HG03342 (cell line): ENCODE measurements around the gene OPCML.

Source experiments
- ATAC-seq: cut with Tn5 transposase; IDR thresholded peaks from one replicate; pipeline ENCODE4 v1.9.1; 2021; ENCODE audit warnings: mild to moderate bottlenecking, moderate library complexity; ENCODE audit not compliant: unreplicated experiment

Gene OPCML

DNA sequence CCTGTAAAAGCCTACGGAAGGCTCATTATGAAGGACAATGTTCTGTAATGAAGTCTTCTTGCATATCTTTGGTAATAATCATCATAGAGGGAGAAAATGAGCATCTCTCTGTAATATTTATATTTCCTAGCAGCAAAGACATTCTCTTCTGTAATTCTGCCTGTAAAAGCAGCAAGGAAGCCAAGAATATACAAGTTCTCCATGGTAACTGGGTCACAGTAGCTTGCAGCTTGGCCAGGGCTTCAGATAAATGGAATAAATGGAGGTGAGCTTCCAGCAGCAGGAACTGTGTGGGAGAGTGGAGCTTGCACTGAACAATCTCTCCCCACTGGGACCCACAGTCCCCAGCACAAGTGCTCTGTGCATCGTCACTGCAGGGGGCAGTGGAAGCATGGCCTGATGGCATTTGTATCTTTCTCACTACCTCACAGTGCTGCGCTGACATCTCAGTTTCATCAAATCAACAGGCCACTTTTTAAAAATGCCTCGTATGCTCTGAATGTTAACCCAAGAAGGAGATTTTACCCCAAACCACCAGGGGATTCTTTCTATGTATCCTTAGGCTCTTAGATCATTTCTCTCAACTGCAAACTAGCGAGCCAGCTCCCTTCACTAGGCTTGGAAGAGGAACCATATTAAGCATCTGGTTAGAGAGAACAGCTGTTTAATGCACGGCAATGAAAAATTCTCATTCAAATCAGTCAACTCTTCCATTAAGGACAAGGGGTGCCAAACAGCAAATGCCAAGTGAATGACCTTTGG is 1059.7 kb downstream of the OPCML start:
- ATAC-seq = no peak

DNA sequence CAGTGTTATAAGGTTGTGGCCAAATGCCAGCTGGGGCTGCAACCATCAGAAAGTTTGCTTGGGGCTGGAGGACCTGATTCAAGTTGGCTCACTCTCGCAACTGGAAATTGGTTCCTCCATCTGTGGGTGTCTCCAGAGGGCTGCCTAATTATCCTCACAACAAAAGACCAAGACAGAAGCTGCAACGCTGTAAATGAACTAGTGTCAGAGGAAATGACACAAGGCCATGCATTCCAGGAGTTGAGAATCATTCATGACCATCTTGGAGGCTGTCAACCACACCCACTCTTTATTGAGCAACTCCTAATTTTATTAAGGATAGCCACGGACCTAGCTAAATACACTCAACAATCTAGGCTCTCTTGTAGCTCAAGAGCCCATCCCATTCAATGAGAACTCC is 1060.8 kb downstream of the OPCML start:
- ATAC-seq = no peak

- no peak for ATAC-seq
Observed at GRCh38 chr11:132466983-132467382, 1065.3 kb downstream of the OPCML start.

GRCh38 chr11:132464939-132465338 is 1067.4 kb downstream of the OPCML start:
- ATAC-seq = no peak

DNA sequence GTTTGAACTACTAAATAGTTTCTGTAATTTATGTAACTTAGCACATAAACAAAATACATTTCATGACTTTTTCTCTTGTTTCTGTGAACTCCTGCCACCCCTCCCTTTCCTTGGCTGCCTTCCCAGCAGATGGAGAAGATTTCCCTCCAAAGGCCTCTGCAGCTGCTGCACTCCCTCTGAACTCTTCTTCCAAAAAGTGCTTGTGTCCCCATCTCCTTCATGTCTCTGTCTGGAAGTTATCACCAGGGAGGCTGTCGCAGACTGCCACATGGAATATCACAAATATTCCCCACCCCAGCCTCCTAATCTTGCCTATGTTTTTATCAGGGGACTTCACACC is 1068.3 kb downstream of the OPCML start:
- ATAC-seq = no peak

- ATAC-seq = no peak
Observed at GRCh38 chr11:132463295-132464002, 1068.9 kb downstream of the OPCML start.

GRCh38 chr11:132459736-132460135 is 1072.6 kb downstream of the OPCML start:
- ATAC-seq = no peak

- no peak for ATAC-seq
Observed at GRCh38 chr11:132457445-132457844, 1074.9 kb downstream of the OPCML start.

- no peak for ATAC-seq
Observed at GRCh38 chr11:132456751-132457328, 1075.5 kb downstream of the OPCML start.

- ATAC-seq = no peak
Observed at GRCh38 chr11:132455044-132455443, 1077.3 kb downstream of the OPCML start.

DNA sequence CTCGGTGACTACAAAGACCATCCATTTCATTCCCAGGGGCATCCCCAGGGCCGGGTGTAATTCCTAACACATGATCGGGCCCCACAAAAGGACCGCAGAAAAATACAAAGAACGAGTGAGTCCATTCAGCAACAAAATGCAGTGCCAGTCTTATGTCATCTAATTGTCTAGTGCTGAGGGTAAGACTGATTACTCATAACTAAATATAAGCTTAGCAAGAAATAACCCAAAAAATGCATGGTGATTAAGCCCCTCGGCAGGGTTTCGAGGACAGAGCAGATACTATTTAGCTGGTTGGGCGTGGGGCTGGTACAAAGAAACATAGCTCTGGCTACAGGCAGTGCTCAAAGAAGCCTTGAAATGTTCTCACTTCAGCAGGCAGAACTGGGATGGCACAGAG is 1078.9 kb downstream of the OPCML start:
- ATAC-seq = no peak

- ATAC-seq = no peak
Observed at GRCh38 chr11:132452616-132453015, 1079.7 kb downstream of the OPCML start.

DNA sequence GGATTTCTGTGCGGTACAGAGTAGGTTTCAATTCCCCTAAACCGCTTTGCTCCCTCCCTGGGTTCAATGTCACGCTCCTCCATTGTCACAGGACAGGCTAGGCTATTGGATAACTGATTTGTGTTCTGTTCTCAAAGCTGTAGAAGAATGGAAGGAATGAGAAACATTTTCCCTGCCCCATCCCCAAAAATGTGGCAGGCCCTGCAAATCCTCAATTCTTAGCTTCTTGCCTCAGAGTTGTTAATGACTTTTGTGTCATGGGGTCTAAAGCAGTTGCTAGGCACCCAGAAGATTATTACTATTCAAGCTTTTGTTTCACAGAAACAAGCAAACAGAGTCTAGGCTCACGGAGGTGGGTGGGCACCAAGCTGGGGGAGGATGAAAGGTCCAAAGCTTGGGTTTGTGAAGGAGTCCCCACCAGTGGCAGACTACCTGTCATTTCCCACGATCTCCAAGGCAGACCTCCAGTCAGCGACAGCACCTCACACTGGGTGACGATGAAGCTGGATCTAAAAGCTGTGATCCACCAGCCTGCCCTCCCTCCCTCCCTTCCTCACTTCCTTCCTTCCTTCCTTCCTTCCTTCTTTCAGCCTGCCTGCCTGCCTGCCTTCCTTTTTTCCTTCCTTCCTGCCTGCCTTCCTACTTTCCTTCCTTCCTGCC is 1080.2 kb downstream of the OPCML start:
- ATAC-seq = no peak

DNA sequence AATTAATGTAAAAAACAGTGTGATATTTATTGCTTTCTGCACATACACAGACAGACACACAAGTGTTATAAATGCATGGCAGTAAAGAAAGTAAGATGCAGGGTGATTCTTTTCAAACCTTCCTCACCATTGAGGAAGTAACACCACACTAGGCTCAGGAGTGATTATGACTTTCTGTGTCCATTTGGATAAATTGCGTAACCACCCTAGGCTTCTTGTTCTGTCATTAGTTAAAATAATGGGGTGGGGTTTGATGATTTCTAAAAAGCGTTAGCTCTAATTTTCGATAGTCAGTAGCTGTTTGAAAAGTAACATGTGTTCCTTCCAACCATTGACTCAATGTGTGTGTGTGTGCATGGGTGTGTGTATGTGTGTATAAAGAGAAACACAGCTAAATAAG is 1081.7 kb downstream of the OPCML start:
- ATAC-seq = no peak

GRCh38 chr11:132448334-132448995 is 1083.8 kb downstream of the OPCML start:
- ATAC-seq = no peak

DNA sequence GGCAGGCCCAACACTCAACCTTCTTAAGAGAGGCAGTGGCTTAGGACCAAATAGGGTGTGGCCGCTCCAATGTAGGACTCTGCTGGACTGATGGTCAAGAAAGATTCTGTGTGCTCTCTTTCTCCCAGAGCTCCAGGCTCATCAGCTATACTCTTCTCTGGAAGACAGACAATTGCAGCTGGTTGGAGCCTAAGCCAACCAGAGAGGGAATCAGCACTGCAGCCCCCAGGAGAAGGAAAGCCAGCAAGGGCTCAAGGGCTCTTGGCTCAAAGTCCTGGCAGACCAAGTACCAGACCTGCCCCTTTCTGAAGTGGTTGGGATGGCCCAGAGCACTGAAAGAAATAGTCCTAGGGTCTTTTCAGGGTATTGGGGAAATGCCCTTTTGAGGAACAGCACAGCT is 1084.5 kb downstream of the OPCML start:
- no peak for ATAC-seq

DNA sequence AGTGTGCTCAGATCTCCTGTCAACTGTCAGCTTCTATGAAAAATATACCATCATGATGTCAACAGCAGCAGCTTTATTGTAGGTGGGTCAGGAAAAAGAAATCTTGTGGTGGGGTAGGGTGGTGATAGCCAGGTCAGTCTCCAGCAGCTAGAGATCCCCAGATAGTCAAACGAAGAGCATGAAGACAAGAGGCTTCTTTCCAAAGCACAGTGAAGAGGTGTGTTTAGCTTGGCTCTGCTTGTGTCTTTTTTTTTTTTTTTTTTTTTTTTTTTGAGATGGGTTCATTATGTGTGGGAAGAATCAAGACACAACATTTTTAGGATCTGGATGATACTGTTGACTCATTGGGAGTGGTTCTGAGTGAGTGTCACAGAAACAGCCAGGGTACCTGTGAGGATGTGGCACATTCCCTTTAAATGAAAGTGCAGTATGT is 1086.4 kb downstream of the OPCML start:
- ATAC-seq = no peak

DNA sequence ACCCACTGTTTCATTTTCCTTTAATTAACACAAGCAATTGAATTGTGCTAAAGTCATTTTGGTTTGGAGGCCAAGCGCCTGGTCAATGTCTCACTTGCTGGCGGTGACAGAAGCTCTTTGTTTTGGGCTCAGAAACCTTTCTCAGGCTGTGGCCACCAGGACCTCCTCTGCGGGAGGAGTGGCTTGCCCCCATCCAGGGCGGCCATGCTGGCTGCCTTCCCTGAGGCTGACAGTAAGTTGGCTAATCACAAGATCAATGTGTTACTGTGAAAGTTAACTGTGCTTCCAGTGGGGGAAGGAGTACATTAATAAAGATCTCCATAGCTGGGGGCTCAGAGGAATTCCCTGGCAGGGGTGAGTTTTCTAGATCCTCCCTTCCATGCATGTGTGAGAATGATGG is 1087.4 kb downstream of the OPCML start:
- ATAC-seq = no peak

GRCh38 chr11:132439711-132440255 is 1092.5 kb downstream of the OPCML start:
- ATAC-seq = no peak

GRCh38 chr11:132438418-132438817 is 1093.9 kb downstream of the OPCML start:
- ATAC-seq = no peak
